Measurements from ENCODE around the gene FAM241A.
"Not testable (repeated sequence)": the region's sequence is repeated elsewhere in the genome, so short reads cannot be mapped to it uniquely, and the experiment has no call there.

Gene FAM241A

GRCh38 chr4:112140536-112140935, 4.7 kb upstream of the FAM241A start:
- DNase-seq: no peak

GRCh38 chr4:112141366-112142138, 3.7 kb upstream of the FAM241A start:
- DNase-seq: no peak

- no peak for DNase-seq
These were observed 3.1 kb upstream of the FAM241A start for GRCh38 chr4:112142182-112142581.

- no peak for DNase-seq
These were observed 1.5 kb upstream of the FAM241A start for GRCh38 chr4:112143781-112144180.

GRCh38 chr4:112144546-112145325, 518 bp upstream of the FAM241A start:
- DNase-seq: no peak

- no peak for DNase-seq
These were observed 692 bp downstream of the FAM241A start for GRCh38 chr4:112145790-112146501.

GRCh38 chr4:112146502-112146813, 1.2 kb downstream of the FAM241A start:
- DNase-seq: no peak

GRCh38 chr4:112147697-112148096, 2.4 kb downstream of the FAM241A start:
- DNase-seq: no peak

GRCh38 chr4:112150920-112151319, 5.7 kb downstream of the FAM241A start:
- no peak for DNase-seq

- no peak for DNase-seq
These were observed 7.3 kb downstream of the FAM241A start for GRCh38 chr4:112152521-112152920.

GRCh38 chr4:112153211-112153791, 8.0 kb downstream of the FAM241A start:
- DNase-seq: no peak

- no peak for DNase-seq
These were observed 10.9 kb downstream of the FAM241A start for GRCh38 chr4:112156112-112156511.

GRCh38 chr4:112156553-112156952, 11.3 kb downstream of the FAM241A start:
- no peak for DNase-seq

- DNase-seq: not testable (repeated sequence)
These were observed 18.5 kb downstream of the FAM241A start for GRCh38 chr4:112163706-112164105.

GRCh38 chr4:112167794-112168193, 22.5 kb downstream of the FAM241A start:
- no peak for DNase-seq

GRCh38 chr4:112168719-112169500, 23.7 kb downstream of the FAM241A start:
- DNase-seq: no peak

GRCh38 chr4:112170451-112170993, 25.3 kb downstream of the FAM241A start:
- no peak for DNase-seq

- not testable (repeated sequence) for DNase-seq
These were observed 26.0 kb downstream of the FAM241A start for GRCh38 chr4:112171051-112171763.

- no peak for DNase-seq
These were observed 26.9 kb downstream of the FAM241A start for GRCh38 chr4:112172180-112172579.

GRCh38 chr4:112173593-112174558, 28.6 kb downstream of the FAM241A start:
- no peak for DNase-seq

Measured in NCI-H1694 (cell line).